GM21737 (cell line): Measurements from ENCODE around the gene DPEP2NB.
"Not testable (repeated sequence)": the region's sequence is repeated elsewhere in the genome, so short reads cannot be mapped to it uniquely, and the experiment has no call there.

Experiments
- ATAC-seq: cut with Tn5 transposase; IDR thresholded peaks from one replicate; pipeline ENCODE4 v1.9.1; 2021; ENCODE audit warnings: mild to moderate bottlenecking, moderate library complexity; ENCODE audit not compliant: unreplicated experiment

Gene DPEP2NB

GRCh38 chr16:68019167-68019680, 3.5 kb upstream of the DPEP2NB start:
- no peak for ATAC-seq

- ATAC-seq = no peak
Measured at GRCh38 chr16:68013440-68013839, 2.3 kb downstream of the DPEP2NB start.

DNA sequence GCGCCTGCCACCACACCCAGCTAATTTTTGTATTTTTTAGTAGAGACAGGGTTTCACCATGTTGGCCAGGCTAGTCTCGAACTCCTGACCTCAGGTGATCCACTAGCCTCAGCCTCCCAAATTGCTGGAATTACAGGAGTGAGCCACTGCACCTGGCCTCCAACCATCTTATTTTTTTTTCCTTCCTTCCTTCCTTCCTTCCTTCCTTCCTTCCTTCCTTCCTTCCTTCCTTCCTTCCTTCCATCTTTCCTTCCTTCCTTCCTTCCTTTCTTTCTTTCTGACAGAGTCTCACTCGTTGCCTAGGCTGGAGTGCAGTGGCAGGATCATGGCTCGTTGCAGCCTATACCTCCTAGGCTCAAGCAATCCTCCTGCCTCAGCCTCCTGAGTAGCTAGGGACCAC, 5.8 kb downstream of the DPEP2NB start:
- ATAC-seq = not testable (repeated sequence)

DNA sequence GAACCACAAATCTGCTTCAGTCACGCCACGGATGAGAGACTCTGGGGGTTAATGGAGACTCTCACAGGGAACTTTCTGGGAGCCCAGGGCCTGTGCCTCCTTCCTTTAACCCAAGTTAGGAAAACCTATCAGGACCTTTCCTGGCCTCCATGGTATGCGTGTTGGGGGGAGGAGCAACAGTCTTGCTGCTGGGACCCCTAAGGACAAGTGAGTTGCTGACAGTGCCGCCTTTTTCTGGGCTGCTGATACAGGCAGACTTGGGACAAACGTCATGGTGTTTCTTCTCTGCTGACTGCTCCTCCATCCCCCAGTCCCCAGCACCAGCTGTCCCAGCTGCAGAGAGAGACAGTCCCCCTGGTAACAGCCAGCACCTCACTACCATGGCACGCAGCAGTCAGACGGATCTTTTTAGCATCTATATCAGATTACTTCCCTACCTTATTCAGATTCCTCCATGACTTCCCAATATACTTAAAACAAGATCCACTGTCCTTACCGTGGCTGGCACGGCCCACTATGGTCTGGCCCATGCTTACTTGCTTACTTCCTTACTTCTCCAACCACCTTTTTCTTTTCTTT, 6.5 kb downstream of the DPEP2NB start:
- no peak for ATAC-seq

- no peak for ATAC-seq
Measured at GRCh38 chr16:68005786-68006286, 9.9 kb downstream of the DPEP2NB start.

GRCh38 chr16:68005211-68005610, 10.5 kb downstream of the DPEP2NB start:
- ATAC-seq = no peak

DNA sequence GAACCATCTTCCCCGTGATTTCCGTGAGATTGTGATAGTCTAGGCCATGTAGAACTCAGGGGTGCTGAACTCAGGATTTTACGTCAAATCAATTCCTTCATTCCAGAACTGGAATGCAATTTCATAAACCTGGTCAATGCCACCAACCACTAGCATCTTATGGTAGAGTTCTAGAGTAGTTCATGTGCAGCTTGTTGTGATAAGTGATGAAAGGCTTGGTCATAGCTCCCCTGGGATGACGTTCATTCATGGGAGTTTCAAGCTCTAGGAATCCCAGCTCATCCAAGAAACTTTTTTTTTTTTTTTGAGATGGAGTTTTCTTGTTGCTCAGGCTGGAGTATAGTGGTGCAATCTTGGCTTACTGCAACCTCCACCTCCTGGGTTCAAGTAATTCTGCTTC, 12.7 kb downstream of the DPEP2NB start:
- no peak for ATAC-seq

GRCh38 chr16:68000450-68000849, 15.3 kb downstream of the DPEP2NB start:
- ATAC-seq = no peak

- no peak for ATAC-seq
Measured at GRCh38 chr16:67999985-68000384, 15.7 kb downstream of the DPEP2NB start.

DNA sequence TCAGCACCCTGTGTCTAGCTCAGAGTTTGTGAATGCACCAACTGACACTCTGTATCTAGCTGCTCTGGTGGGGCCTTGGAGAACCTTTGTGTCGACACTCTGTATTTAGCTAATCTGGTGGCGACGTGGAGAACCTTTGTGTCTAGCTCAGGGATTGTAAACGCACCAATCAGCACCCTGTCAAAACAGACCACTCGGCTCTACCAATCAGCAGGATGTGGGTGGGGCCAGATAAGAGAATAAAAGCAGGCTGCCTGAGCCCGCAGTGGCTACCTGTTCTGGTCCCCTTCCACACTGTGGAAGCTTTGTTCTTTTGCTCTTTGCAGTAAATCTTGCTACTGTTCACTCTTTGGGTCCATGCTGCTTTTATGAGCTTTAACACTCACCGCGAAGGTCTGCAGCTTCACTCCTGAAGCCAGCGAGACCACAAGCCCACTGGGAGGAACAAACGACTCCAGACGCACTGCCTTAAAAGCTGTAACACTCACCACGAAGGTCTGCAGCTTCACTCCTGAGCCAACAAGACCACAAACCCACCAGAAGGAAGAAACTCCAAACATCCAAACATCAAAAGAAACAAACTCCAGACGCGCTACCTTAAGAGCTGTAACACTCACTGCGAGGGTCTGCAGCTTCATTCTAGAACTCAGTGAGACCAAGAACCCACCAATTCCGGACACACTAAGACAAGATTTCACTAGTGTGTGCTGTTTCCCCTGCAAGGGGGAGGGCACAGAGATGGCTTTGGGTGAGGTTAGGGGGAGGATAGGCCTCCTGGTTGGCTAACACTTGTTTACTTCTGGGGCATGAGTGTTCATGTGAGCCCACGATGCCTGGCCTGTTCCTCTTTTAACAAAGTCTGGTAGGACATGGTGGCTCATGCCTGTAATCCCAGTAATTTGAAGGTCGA, 16.7 kb downstream of the DPEP2NB start, which contains the start of gene DPEP2:
TSS of gene DPEP2 (minus strand) at position 706 of the 910 bp plus-strand sequence. CDS start 6,272 bp downstream, outside the sequence.
- not testable (repeated sequence) for ATAC-seq

- ATAC-seq = not testable (repeated sequence)
Measured at GRCh38 chr16:67998231-67998778, 17.4 kb downstream of the DPEP2NB start.

DNA sequence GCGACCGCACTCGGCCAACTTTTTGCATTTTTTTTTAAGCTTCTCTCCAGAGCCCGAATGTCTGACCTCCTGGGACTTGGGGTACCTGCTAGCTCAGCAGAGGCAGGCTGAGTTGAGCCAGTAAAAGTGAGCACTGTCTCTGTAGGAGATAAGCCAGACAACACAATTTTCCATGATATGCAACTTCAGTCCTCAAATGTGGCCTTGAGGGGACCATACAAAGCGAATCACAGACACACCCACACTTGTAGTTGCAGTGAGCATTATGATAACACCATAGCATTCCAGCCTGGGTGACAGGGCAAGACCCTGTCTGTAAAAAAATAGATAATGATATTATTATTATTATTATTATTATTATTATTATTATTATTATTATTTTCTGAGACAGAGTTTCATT, 19.0 kb downstream of the DPEP2NB start:
- no peak for ATAC-seq

- ATAC-seq = no peak
Measured at GRCh38 chr16:67995423-67995822, 20.3 kb downstream of the DPEP2NB start.

- not testable (repeated sequence) for ATAC-seq
Measured at GRCh38 chr16:67994040-67994408, 21.7 kb downstream of the DPEP2NB start.

- ATAC-seq = peak; percentile 47
Measured at GRCh38 chr16:67993207-67994039, 22.3 kb downstream of the DPEP2NB start.

DNA sequence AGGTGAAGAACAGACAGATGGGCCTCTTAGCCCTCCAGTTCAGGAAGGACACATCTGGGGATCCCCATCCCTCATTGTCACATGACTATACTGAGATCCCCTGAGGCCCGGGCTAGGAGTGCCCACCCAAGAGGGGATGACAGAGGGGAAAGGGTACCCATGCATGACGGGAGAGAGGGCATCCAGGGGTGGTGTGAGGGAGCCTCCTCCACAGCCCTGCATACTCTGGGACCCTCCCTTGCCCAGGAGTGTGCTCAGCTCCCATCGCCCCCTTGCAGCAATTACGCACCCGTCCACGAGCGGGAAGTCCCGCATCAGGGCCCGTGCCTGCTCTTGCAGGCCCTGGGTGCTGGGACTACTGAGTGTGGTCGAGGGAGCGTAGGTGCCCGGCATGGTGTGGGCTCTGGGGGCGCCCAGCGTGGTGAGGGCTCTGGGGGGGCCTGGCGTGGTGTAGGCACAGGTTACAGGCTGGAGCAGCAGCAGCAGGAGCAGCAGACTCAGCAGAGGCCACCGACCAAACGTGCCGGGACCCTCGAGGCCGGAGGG, 23.0 kb downstream of the DPEP2NB start:
- no peak for ATAC-seq

GRCh38 chr16:67990018-67990386, 25.7 kb downstream of the DPEP2NB start:
- ATAC-seq = no peak

DNA sequence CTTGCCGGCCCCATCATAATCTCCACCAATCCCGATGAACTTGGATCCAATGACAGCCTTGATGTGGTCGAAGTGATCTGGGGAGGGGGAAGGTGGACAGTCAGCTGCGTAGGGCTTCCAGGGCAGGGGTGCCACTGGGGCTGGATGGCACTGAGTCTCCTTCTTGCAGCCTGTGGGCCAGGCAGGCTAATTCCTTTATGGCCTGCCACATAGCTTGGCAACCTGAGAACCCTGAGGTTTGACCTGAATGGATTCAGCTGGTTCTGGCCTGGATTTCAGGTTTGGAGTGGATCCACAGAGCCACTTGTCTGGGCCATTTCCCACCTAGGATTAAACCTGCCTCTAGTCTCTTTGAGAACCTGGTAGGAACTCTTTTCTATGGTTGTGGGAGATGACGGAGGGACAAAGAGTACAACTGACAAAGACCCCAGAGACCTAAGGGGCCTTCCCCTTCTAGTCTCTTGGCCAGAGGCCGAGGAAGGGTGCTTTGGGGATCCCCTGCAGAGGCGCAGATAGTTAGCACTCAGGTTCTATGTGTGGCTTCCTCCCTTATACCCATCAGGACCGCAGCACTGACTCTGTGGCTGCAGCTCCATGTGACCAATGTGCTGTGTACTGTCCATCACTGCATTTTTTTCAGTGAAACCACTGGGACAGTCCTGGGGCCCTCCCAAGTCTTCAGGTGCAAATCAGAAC, 26.2 kb downstream of the DPEP2NB start:
- no peak for ATAC-seq

GRCh38 chr16:67988675-67989074, 27.0 kb downstream of the DPEP2NB start:
- ATAC-seq = no peak
